HepG2 (cell line): ENCODE results near the gene LSM2. TPM values are rescaled to one million over a fixed set of nuclear protein-coding genes. Genes with fewer than 3 reads are reported as not detected.

Experiments used
- BCL6 ChIP-seq: IDR thresholded peaks from 2 replicates; pipeline ENCODE4 v1.6.1; 2016; ENCODE audit warnings: missing genetic modification reagents, missing compliant biosample characterization
- CHCHD3 ChIP-seq: sonication (generic); formaldehyde crosslinking; IDR thresholded peaks from 2 replicates; pipeline ENCODE4 v1.8.0; 2022; ENCODE audit warnings: mild to moderate bottlenecking, missing genetic modification reagents, moderate library complexity
- EED ChIP-seq: sonication (generic); formaldehyde crosslinking; IDR thresholded peaks from 2 replicates; pipeline ENCODE4 v1.5.0; 2020; ENCODE audit warnings: mild to moderate bottlenecking, missing genetic modification reagents
- FLYWCH1 ChIP-seq: sonication (generic); formaldehyde crosslinking; IDR thresholded peaks from 2 replicates; pipeline ENCODE4 v1.8.1; 2023; ENCODE audit warnings: mild to moderate bottlenecking, missing genetic modification reagents
- FOSL1 ChIP-seq: sonication (generic); formaldehyde crosslinking; IDR thresholded peaks from 2 replicates; pipeline ENCODE4 v1.9.0; 2021; ENCODE audit warnings: missing genetic modification reagents, borderline replicate concordance
- KAT2B ChIP-seq: fragments of 150-350 bp; IDR thresholded peaks from 2 replicates; pipeline ENCODE4 v1.6.1; 2014; ENCODE audit warnings: low read depth, low read length, borderline replicate concordance
- NAIF1 ChIP-seq: sonication (generic); formaldehyde crosslinking; IDR thresholded peaks from 2 replicates; pipeline ENCODE4 v1.5.0; 2020; ENCODE audit warnings: mild to moderate bottlenecking, missing genetic modification reagents, borderline replicate concordance
- NR2F6 ChIP-seq, 2 experiments: IDR thresholded peaks; 2 replicates each; pipeline ENCODE4 v1.6.1; 2016; ENCODE audit warnings: antibody characterized with exemption in 1 of 2, mild to moderate bottlenecking in 1 of 2
- PCBP2 ChIP-seq: fragments of 200-400 bp; formaldehyde crosslinking; optimal IDR thresholded peaks from 2 replicates; pipeline ENCODE3; 2018; ENCODE audit warnings: low read length, low read depth; ENCODE audit not compliant: poor library complexity, severe bottlenecking
- POLR2AphosphoS2 ChIP-seq: IDR thresholded peaks from 2 replicates; pipeline ENCODE4 v1.6.1; 2011; ENCODE audit warnings: low read depth, low read length, improper control_type of control experiment
- RFX5 ChIP-seq: IDR thresholded peaks from 2 replicates; pipeline ENCODE4 v1.6.1; 2011; ENCODE audit warnings: low read depth, low read length, improper control_type of control experiment
- SMAD1 ChIP-seq: sonication (generic); formaldehyde crosslinking; IDR thresholded peaks from 2 replicates; pipeline ENCODE4 v1.4.0; 2020; ENCODE audit warnings: missing genetic modification reagents, low read depth, mild to moderate bottlenecking, borderline replicate concordance
- STAG1 ChIP-seq: sonication (generic); formaldehyde crosslinking; IDR thresholded peaks from 2 replicates; pipeline ENCODE4 v1.4.0; 2020; ENCODE audit warnings: missing genetic modification reagents
- TBP ChIP-seq: sonication (generic); formaldehyde crosslinking; IDR thresholded peaks from 2 replicates; pipeline ENCODE4 v1.5.0; 2020; ENCODE audit warnings: missing genetic modification reagents
- U2AF1 ChIP-seq: fragments of 200-400 bp; formaldehyde crosslinking; optimal IDR thresholded peaks from 2 replicates; pipeline ENCODE3; 2017; ENCODE audit warnings: mild to moderate bottlenecking, low read depth, low read length
- ZNF180 ChIP-seq: sonication (generic); formaldehyde crosslinking; IDR thresholded peaks from 2 replicates; pipeline ENCODE4 v1.4.0; 2020; ENCODE audit warnings: low read depth, missing genetic modification reagents, borderline replicate concordance
- ZNF205 ChIP-seq: IDR thresholded peaks from 2 replicates; pipeline ENCODE4 v1.6.1; 2018; ENCODE audit warnings: missing biosample characterization, missing genetic modification reagents
- ZNF766 ChIP-seq: sonication (generic); formaldehyde crosslinking; IDR thresholded peaks from 2 replicates; pipeline ENCODE4 v1.5.0; 2020; ENCODE audit warnings: missing genetic modification reagents, borderline replicate concordance
- ZNF83 ChIP-seq: sonication (generic); formaldehyde crosslinking; IDR thresholded peaks from 2 replicates; pipeline ENCODE4 v1.4.0; 2020; ENCODE audit warnings: missing genetic modification reagents, mild to moderate bottlenecking, borderline replicate concordance
- polyA plus RNA-seq, 8 experiments: library from polyadenylated mRNA; depleted of rRNA in 3 of 8; stranded (reverse) in 7 of 8; unstranded in 1 of 8; fragments of >200 nt; fragmentation: Illumina TruSeq in 4 of 8; extraction: Trizol in 4 of 8; gene quantifications; 2 replicates each; pipeline versions ENCODE4 v1.2.1 to v1.2.3, GENCODE V29; 2011 to 2016; ENCODE audit warnings: low read depth in 4 of 8, missing spikeins in 1 of 8, mixed read lengths in 1 of 8; ENCODE audit not compliant: insufficient read depth in 1 of 8
- total RNA-seq, 5 experiments: library from RNA; depleted of rRNA; stranded (reverse); fragments of >200 nt; fragmentation: Illumina TruSeq; extraction: Trizol; gene quantifications; 2 replicates each; pipeline ENCODE4 v1.2.3, GENCODE V29; 2016; ENCODE audit warnings: low read depth in 1 of 5
- TF ChIP-seq, protein P1 (sequence below): sonication (generic); formaldehyde crosslinking; IDR thresholded peaks from 2 replicates; pipeline ENCODE4 v1.8.1; 2023; ENCODE audit warnings: mild to moderate bottlenecking, moderate library complexity, missing genetic modification reagents
- TF ChIP-seq, protein P2 (sequence below): sonication (generic); formaldehyde crosslinking; IDR thresholded peaks from 2 replicates; pipeline ENCODE4 v1.4.0; 2020; ENCODE audit warnings: missing genetic modification reagents
- TF ChIP-seq, protein P3 (sequence below): IDR thresholded peaks from 2 replicates; pipeline ENCODE4 v1.4.0; 2020; ENCODE audit warnings: mild to moderate bottlenecking, missing genetic modification reagents

Gene LSM2
- total and polyA plus RNA-seq, 2 of the 13 experiments (the other 11 are each of a cell fraction or from before 2014, with no cell fraction given) = 69.4 to 90.5 TPM

DNA sequence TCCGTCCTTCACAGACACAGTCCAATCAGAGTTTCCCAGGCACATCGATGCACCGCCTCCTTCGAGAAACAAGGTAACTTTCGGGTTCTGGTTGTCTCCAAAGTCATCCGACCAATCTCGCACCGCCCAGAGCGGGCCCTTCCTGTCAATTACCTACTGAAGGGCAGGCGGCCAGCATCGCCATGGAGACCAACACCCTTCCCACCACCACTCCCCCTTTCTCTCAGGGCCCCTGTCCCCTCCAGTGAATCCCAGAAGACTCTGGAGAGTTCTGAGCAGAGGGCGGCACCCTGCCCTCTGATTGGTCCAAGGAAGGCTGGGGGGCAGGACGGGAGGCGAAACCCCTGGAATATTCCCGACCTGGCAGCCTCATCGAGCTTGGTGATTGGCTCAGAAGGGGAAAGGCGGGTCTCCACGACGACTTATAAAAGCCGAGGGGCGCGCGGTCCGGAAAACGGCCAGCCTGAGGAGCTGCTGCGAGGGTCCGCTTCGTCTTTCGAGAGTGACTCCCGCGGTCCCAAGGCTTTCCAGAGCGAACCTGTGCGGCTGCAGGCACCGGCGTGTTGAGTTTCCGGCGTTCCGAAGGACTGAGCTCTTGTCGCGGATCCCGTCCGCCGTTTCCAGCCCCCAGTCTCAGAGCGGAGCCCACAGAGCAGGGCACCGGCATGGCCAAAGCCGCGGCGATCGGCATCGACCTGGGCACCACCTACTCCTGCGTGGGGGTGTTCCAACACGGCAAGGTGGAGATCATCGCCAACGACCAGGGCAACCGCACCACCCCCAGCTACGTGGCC lies 20.7 kb upstream of the LSM2 start, which contains the start of gene HSPA1B (continued):
- TF ChIP-seq ZNF205 (CRISPR knock-in tag) (peak; percentile 21; the same call in 1 of the 2 replicates), RFX5 (peak; percentile 45; the same call in 1 of the 2 replicates), EED (CRISPR knock-in tag) (no peak), NAIF1 (peak; percentile 63; the same call in 1 of the 2 replicates), BCL6 (CRISPR knock-in tag) (no peak), TBP (CRISPR knock-in tag) (no peak), ZNF83 (CRISPR knock-in tag) (peak; percentile 56; the same call in 1 of the 2 replicates), FLYWCH1 (CRISPR knock-in tag) (0 out of 2 replicates have a peak, but pooled peaks have one; percentile 53), POLR2AphosphoS2 (peak; percentile 84; the same call in 1 of the 2 replicates), ZNF766 (0 out of 2 replicates have a peak, but pooled peaks have one; percentile 37), U2AF1 (peak; percentile 88), FOSL1 (0 out of 2 replicates have a peak, but pooled peaks have one; percentile 13), NR2F6 (IDR thresholded peaks at IDR 0.05) (no peak), NR2F6 (CRISPR knock-in tag; IDR thresholded peaks at IDR 0.05) (peak; percentile 56; the same call in 1 of the 2 replicates), STAG1 (CRISPR knock-in tag) (peak; percentile 46), KAT2B (no peak), CHCHD3 (no peak; the same call in 1 of the 2 replicates), ZNF180 (CRISPR knock-in tag) (peak; percentile 91; the same call in 1 of the 2 replicates), PCBP2 (no peak), SMAD1 (CRISPR knock-in tag) (no peak)
- TF ChIP-seq, protein P1, sequence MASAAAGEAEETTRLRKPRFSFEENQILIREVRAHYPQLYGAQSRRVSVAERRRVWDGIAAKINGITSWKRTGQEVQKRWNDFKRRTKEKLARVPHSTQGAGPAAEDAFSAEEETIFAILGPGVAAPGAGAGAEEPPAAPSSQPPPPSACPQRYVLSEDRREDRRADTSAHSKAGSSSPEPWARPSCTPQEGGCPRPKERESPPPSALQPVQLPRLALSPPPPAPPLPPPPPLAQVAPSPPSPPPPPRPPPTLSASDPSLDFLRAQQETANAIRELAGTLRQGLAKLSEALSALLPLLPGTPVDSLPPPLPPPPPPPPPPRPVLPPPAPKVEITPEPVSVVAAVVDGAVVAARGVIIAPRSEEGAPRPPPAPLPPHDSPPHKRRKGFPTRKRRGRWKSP (CRISPR knock-in tag) = peak; percentile 92
- TF ChIP-seq, protein P2, sequence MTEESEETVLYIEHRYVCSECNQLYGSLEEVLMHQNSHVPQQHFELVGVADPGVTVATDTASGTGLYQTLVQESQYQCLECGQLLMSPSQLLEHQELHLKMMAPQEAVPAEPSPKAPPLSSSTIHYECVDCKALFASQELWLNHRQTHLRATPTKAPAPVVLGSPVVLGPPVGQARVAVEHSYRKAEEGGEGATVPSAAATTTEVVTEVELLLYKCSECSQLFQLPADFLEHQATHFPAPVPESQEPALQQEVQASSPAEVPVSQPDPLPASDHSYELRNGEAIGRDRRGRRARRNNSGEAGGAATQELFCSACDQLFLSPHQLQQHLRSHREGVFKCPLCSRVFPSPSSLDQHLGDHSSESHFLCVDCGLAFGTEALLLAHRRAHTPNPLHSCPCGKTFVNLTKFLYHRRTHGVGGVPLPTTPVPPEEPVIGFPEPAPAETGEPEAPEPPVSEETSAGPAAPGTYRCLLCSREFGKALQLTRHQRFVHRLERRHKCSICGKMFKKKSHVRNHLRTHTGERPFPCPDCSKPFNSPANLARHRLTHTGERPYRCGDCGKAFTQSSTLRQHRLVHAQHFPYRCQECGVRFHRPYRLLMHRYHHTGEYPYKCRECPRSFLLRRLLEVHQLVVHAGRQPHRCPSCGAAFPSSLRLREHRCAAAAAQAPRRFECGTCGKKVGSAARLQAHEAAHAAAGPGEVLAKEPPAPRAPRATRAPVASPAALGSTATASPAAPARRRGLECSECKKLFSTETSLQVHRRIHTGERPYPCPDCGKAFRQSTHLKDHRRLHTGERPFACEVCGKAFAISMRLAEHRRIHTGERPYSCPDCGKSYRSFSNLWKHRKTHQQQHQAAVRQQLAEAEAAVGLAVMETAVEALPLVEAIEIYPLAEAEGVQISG = peak; percentile 60; the same call in 1 of the 2 replicates
- TF ChIP-seq, protein P3, sequence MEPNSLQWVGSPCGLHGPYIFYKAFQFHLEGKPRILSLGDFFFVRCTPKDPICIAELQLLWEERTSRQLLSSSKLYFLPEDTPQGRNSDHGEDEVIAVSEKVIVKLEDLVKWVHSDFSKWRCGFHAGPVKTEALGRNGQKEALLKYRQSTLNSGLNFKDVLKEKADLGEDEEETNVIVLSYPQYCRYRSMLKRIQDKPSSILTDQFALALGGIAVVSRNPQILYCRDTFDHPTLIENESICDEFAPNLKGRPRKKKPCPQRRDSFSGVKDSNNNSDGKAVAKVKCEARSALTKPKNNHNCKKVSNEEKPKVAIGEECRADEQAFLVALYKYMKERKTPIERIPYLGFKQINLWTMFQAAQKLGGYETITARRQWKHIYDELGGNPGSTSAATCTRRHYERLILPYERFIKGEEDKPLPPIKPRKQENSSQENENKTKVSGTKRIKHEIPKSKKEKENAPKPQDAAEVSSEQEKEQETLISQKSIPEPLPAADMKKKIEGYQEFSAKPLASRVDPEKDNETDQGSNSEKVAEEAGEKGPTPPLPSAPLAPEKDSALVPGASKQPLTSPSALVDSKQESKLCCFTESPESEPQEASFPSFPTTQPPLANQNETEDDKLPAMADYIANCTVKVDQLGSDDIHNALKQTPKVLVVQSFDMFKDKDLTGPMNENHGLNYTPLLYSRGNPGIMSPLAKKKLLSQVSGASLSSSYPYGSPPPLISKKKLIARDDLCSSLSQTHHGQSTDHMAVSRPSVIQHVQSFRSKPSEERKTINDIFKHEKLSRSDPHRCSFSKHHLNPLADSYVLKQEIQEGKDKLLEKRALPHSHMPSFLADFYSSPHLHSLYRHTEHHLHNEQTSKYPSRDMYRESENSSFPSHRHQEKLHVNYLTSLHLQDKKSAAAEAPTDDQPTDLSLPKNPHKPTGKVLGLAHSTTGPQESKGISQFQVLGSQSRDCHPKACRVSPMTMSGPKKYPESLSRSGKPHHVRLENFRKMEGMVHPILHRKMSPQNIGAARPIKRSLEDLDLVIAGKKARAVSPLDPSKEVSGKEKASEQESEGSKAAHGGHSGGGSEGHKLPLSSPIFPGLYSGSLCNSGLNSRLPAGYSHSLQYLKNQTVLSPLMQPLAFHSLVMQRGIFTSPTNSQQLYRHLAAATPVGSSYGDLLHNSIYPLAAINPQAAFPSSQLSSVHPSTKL (CRISPR knock-in tag) = peak; percentile 48; the same call in 1 of the 2 replicates
